ENCODE results near the gene CTBP2. TPM values are rescaled to one million over a fixed set of nuclear protein-coding genes. Genes with fewer than 3 reads are reported as not detected.

CTBP2 gene
- total RNA-seq, 1 donor from 2014 or later: 123 TPM

DNA sequence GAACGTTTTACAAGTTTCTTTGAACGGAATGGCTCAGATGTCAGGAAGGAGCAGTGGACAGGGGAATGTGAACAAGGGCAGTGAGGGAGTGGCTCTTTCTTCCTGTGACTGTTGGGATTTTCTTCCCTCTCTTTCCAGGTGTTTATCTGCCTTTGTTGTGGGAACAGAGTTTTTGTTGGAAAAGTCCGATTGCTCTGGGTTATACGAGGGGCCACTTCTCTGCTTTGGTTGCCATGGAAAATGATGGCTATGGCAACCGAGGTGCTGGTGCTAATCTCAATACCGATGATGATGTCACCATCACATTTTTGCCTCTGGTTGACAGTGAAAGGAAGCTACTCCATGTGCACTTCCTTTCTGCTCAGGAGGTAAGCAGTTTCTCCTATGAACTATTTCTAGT, 177.0 kb downstream of the CTBP2 start:
- peaks cover 3% of the 10 kb centered on the region for H3K36me3 ChIP-seq (ENCODE audit: control insufficient read depth, insufficient read depth, low read length)

DNA sequence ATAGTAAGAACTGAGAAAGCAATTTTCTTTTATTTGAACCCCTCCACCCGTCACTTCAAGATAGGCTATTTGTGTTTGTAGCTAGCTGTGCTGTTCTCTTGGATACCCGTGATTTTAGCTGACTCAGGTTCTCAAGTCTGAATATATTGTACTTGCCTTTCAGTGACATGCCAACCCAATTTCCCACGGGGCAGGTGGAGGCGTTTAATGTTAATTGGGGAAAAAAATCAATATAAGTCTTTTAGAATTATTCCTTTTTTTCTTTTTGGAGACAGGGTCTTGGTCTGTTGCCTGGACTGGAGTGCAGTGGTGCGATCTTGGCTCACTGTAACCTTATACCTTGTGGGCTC, 182.0 kb downstream of the CTBP2 start:
- peaks cover 4% of the 10 kb centered on the region for H3K36me3 ChIP-seq (ENCODE audit: control insufficient read depth, insufficient read depth, low read length)

More for the DNA sequence above, 177.0 kb downstream of the CTBP2 start:
- TF ChIP-seq, protein P1, sequence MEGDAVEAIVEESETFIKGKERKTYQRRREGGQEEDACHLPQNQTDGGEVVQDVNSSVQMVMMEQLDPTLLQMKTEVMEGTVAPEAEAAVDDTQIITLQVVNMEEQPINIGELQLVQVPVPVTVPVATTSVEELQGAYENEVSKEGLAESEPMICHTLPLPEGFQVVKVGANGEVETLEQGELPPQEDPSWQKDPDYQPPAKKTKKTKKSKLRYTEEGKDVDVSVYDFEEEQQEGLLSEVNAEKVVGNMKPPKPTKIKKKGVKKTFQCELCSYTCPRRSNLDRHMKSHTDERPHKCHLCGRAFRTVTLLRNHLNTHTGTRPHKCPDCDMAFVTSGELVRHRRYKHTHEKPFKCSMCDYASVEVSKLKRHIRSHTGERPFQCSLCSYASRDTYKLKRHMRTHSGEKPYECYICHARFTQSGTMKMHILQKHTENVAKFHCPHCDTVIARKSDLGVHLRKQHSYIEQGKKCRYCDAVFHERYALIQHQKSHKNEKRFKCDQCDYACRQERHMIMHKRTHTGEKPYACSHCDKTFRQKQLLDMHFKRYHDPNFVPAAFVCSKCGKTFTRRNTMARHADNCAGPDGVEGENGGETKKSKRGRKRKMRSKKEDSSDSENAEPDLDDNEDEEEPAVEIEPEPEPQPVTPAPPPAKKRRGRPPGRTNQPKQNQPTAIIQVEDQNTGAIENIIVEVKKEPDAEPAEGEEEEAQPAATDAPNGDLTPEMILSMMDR (IDR thresholded peaks at IDR 0.05; ENCODE audit: insufficient read depth, low read length, severe bottlenecking): no peak
- Histone ChIP-seq H3K4me3 (ENCODE audit: low read depth, low read length) (no peak overlapping the region), H3K27me3 (ENCODE audit: control insufficient read depth, insufficient read depth, low read length) (no peaks in the 10 kb centered on the region)
- FAIRE-seq (peak; percentile 68), DNase-seq (ENCODE audit: low read depth) (no peak)

DNA sequence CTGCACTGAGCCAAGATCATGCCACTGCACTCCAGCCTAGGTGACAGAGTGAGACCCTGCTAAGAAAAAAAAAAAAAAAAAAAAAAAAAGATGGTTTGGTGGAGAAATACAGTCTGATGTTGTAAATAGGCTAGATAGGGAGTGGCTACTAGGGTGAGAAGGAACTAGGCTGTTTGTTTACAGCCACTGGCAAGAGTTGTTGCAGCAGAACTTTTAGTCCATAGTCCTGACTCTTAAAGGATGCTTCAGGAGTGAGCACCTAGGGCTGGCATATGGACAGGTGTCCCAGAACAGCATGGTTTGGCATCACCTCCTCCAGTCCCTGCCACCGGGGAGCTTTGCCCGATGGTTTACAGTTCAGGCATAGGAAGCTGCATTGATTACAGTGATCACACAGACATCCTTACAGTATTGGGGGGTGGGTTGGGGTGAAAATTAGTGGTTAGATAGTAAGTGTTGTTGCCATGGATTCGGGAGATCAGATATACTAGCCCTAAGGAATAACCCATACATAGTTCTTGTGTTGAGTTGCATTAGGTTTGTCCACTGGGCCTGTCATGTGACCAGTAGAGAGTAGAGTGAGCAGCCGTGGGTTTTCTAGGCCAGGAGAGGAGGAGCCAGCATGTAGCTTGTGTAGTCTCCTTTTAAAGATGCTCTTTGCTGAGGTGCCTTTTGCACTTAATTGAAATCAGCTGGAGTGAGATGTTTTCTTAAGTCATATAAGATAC, 182.6 kb downstream of the CTBP2 start:
- DNase-seq (ENCODE audit: low read depth) (no peak), FAIRE-seq (peak; percentile 43)
- no peak overlapping the region for H3K4me3 ChIP-seq (ENCODE audit: low read depth, low read length)
- H3K36me3 ChIP-seq (ENCODE audit: control insufficient read depth, insufficient read depth, low read length): peaks cover 4% of the 10 kb centered on the region
- TF ChIP-seq, protein P1 (IDR thresholded peaks at IDR 0.05; ENCODE audit: insufficient read depth, low read length, severe bottlenecking): no peak
- H3K27me3 ChIP-seq (ENCODE audit: control insufficient read depth, insufficient read depth, low read length): no peaks in the 10 kb centered on the region

More for the DNA sequence above, 182.0 kb downstream of the CTBP2 start:
- FAIRE-seq: no peak
- Histone ChIP-seq H3K4me3 (ENCODE audit: low read depth, low read length) (no peak overlapping the region), H3K27me3 (ENCODE audit: control insufficient read depth, insufficient read depth, low read length) (no peaks in the 10 kb centered on the region)
- TF ChIP-seq, protein P1 (IDR thresholded peaks at IDR 0.05; ENCODE audit: insufficient read depth, low read length, severe bottlenecking): no peak
- DNase-seq (ENCODE audit: low read depth): no peak

DNA sequence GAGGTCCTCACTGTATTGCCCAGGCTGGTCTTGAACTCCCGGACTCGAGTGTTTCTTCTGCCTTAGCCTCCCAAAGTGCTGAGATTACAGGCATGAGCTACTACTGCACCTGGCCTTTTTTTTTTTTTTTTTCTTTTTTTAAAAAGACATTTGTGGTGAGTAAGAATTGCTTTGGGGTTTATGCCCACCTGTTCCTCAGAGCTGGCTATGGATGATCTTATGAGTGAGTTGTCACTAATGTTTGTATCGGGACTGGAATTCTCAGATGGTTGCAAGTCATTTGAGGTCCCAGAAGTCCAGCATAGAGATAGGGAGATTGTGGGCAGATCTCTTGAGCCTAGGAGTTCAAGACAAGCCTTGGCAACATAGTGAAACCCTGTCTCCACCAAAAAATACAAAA, 183.2 kb downstream of the CTBP2 start:
- FAIRE-seq: no peak

DNA sequence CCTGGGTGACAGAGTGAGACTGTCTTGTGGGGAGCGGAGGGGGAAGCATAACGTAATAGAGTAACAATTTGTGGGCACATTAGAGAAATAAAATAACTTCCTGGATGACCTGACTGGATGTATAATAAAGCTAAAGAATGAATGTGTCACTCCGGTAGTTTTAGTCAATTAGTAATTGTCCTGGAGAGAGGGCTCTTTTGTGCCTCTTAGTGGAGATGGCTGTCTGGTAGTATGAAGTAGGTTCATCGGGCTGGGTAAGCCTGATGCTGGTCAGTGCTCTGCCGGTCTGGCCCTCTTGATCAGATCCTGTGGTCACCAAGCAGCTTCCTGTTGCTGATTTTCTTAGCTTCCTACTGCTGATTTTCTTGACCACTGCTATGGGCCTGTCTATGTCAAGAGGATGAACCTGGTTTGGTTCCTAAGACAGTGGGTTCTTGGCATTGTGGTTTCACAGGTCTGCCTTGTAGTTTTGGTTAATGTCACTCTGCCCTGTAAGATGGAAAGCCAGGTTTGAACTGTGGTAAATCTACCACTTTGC, 184.3 kb downstream of the CTBP2 start:
- H3K4me3 ChIP-seq (ENCODE audit: low read depth, low read length): no peak overlapping the region
- TF ChIP-seq, protein P1 (IDR thresholded peaks at IDR 0.05; ENCODE audit: insufficient read depth, low read length, severe bottlenecking): no peak
- no peaks in the 10 kb centered on the region for H3K27me3 ChIP-seq (ENCODE audit: control insufficient read depth, insufficient read depth, low read length)
- no peak for DNase-seq (ENCODE audit: low read depth)
- peaks cover 4% of the 10 kb centered on the region for H3K36me3 ChIP-seq (ENCODE audit: control insufficient read depth, insufficient read depth, low read length)
- FAIRE-seq: no peak

More for the DNA sequence above, 183.2 kb downstream of the CTBP2 start:
- no peak for DNase-seq (ENCODE audit: low read depth)
- Histone ChIP-seq H3K27me3 (ENCODE audit: control insufficient read depth, insufficient read depth, low read length) (no peaks in the 10 kb centered on the region), H3K4me3 (ENCODE audit: low read depth, low read length) (no peak overlapping the region), H3K36me3 (ENCODE audit: control insufficient read depth, insufficient read depth, low read length) (peaks cover 4% of the 10 kb centered on the region)
- TF ChIP-seq, protein P1 (IDR thresholded peaks at IDR 0.05; ENCODE audit: insufficient read depth, low read length, severe bottlenecking): no peak
